H9 (cell line): ENCODE measurements around the gene IWS1. TPM values are rescaled to one million over a fixed set of nuclear protein-coding genes. Genes with fewer than 3 reads are reported as not detected.
"Not testable (repeated sequence)": the region's sequence is repeated elsewhere in the genome, so short reads cannot be mapped to it uniquely, and the experiment has no call there.

Source experiments
- DNase-seq: peaks from one replicate; pipeline ENCODE4 v3.0.0-alpha.2; 2017
- H2AFZ ChIP-seq: one replicate; pipeline ENCODE4 v1.6.1; 2013; ENCODE audit warnings: mild to moderate bottlenecking, low read length, control low read depth, moderate library complexity
- H2AK5ac ChIP-seq: 2 replicates; pipeline ENCODE4 v1.6.1; 2013; ENCODE audit warnings: low read length, control low read depth, mixed read lengths; ENCODE audit not compliant: insufficient read length
- H2BK120ac ChIP-seq: one replicate; pipeline ENCODE4 v1.6.1; 2013; ENCODE audit warnings: low read depth, mild to moderate bottlenecking, low read length, control low read depth, inconsistent platforms; ENCODE audit not compliant: poor library complexity, severe bottlenecking
- H2BK12ac ChIP-seq: 2 replicates; pipeline ENCODE4 v1.6.1; 2013; ENCODE audit warnings: low read length, control low read depth, mixed read lengths, low read depth; ENCODE audit not compliant: insufficient read length
- H2BK15ac ChIP-seq: 2 replicates; pipeline ENCODE4 v1.6.1; 2013; ENCODE audit warnings: low read depth, low read length, control low read depth
- H2BK20ac ChIP-seq: one replicate; pipeline ENCODE4 v1.6.1; 2013; ENCODE audit warnings: low read depth, mild to moderate bottlenecking, low read length, control low read depth, inconsistent platforms; ENCODE audit not compliant: poor library complexity, severe bottlenecking
- H2BK5ac ChIP-seq: 2 replicates; pipeline ENCODE4 v1.6.1; 2013; ENCODE audit warnings: low read length, control low read depth, mixed read lengths; ENCODE audit not compliant: insufficient read length
- H3K14ac ChIP-seq: 2 replicates; pipeline ENCODE4 v1.6.1; 2013; ENCODE audit warnings: low read length, control low read depth; ENCODE audit not compliant: insufficient read depth
- H3K18ac ChIP-seq: 2 replicates; pipeline ENCODE4 v1.6.1; 2013; ENCODE audit warnings: low read depth, mild to moderate bottlenecking, mixed read lengths, low read length, control low read depth; ENCODE audit not compliant: insufficient read length
- H3K23ac ChIP-seq: 2 replicates; pipeline ENCODE4 v1.6.1; 2013; ENCODE audit warnings: low read length, control low read depth, mixed read lengths, low read depth; ENCODE audit not compliant: insufficient read length
- H3K23me2 ChIP-seq: 2 replicates; pipeline ENCODE4 v1.6.1; 2013; ENCODE audit warnings: low read depth, mild to moderate bottlenecking, mixed read lengths, low read length, control low read depth; ENCODE audit not compliant: insufficient read length, poor library complexity, severe bottlenecking
- H3K27ac ChIP-seq: 2 replicates; pipeline ENCODE4 v1.5.1; 2013; ENCODE audit warnings: low read length, control low read depth, mixed read lengths, low read depth; ENCODE audit not compliant: insufficient read length
- H3K27me3 ChIP-seq: 2 replicates; pipeline ENCODE4 v1.6.1; 2013; ENCODE audit warnings: low read length, control low read depth, inconsistent platforms; ENCODE audit not compliant: insufficient read depth
- H3K4ac ChIP-seq: 2 replicates; pipeline ENCODE4 v1.6.1; 2013; ENCODE audit warnings: low read depth, mild to moderate bottlenecking, control low read depth, inconsistent platforms, low read length, moderate library complexity
- H3K4me1 ChIP-seq: 2 replicates; pipeline ENCODE4 v1.6.1; 2013; ENCODE audit warnings: low read length, control low read depth, inconsistent platforms; ENCODE audit not compliant: insufficient read depth
- H3K4me2 ChIP-seq: 2 replicates; pipeline ENCODE4 v1.6.1; 2013; ENCODE audit warnings: low read length, control low read depth, mixed read lengths; ENCODE audit not compliant: insufficient read length, insufficient read depth
- H3K56ac ChIP-seq: 2 replicates; pipeline ENCODE4 v1.6.1; 2013; ENCODE audit warnings: low read depth, mild to moderate bottlenecking, mixed read lengths, low read length, control low read depth; ENCODE audit not compliant: insufficient read length
- H3K79me1 ChIP-seq: 2 replicates; pipeline ENCODE4 v1.6.1; 2013; ENCODE audit warnings: low read depth, mild to moderate bottlenecking, moderate library complexity, low read length, control low read depth, inconsistent platforms; ENCODE audit not compliant: insufficient read depth, poor library complexity, severe bottlenecking
- H3K79me2 ChIP-seq: 2 replicates; pipeline ENCODE4 v1.6.1; 2013; ENCODE audit warnings: low read length, control low read depth, inconsistent platforms; ENCODE audit not compliant: insufficient read depth
- H3K9ac ChIP-seq: 2 replicates; pipeline ENCODE4 v1.6.1; 2013; ENCODE audit warnings: low read length, control low read depth, mixed read lengths; ENCODE audit not compliant: insufficient read length; ENCODE audit errors: extremely low read depth
- H3K9me3 ChIP-seq: one replicate; pipeline ENCODE4 v1.6.1; 2013; ENCODE audit warnings: low read depth, low read length, inconsistent platforms; ENCODE audit not compliant: control insufficient read depth
- H3T11ph ChIP-seq: one replicate; pipeline ENCODE4 v1.6.1; 2013; ENCODE audit warnings: mild to moderate bottlenecking, low read length, control low read depth, inconsistent platforms
- H4K20me1 ChIP-seq: one replicate; pipeline ENCODE4 v1.6.1; 2013; ENCODE audit not compliant: control insufficient read depth, insufficient read length, insufficient read depth
- H4K5ac ChIP-seq: 2 replicates; pipeline ENCODE4 v1.6.1; 2013; ENCODE audit warnings: low read depth, mild to moderate bottlenecking, mixed read lengths, low read length, control low read depth; ENCODE audit not compliant: insufficient read length
- H4K8ac ChIP-seq: replicated peaks from 2 replicates; pipeline ENCODE4 v1.6.1; 2013; ENCODE audit warnings: low read length, control low read depth, mixed read lengths, low read depth; ENCODE audit not compliant: insufficient read length
- H4K91ac ChIP-seq: 2 replicates; pipeline ENCODE4 v1.6.1; 2013; ENCODE audit warnings: low read depth, mild to moderate bottlenecking, moderate library complexity, mixed read lengths, low read length, control low read depth; ENCODE audit not compliant: insufficient read length
- H3K27ac Mint-ChIP-seq, 3 experiments: 2 replicates in 2 of 3; 3 replicates in 1 of 3; pipeline ENCODE4 v1.8.0; 2020 to 2021; ENCODE audit warnings: mixed read lengths in 3 of 3, mild to moderate bottlenecking in 1 of 3, moderate library complexity in 1 of 3
- H3K27me3 Mint-ChIP-seq: 2 replicates; pipeline ENCODE4 v1.8.0; 2021; ENCODE audit warnings: low read depth, mild to moderate bottlenecking, moderate library complexity, mixed read lengths
- H3K36me3 Mint-ChIP-seq, 3 experiments: 2 replicates in 2 of 3; 3 replicates in 1 of 3; pipeline ENCODE4 v1.8.0; 2020 to 2021; ENCODE audit warnings: low read depth in 3 of 3, mixed read lengths in 3 of 3; ENCODE audit not compliant: insufficient read depth in 1 of 3
- H3K4me1 Mint-ChIP-seq, 2 experiments: 2 replicates each; pipeline ENCODE4 v1.8.0; 2020; ENCODE audit warnings: mixed read lengths in 2 of 2
- H3K4me3 Mint-ChIP-seq, 2 experiments: 2 replicates in 1 of 2; 3 replicates in 1 of 2; pipeline ENCODE4 v1.8.0; 2020 to 2021; ENCODE audit warnings: mild to moderate bottlenecking in 2 of 2, mixed read lengths in 2 of 2, moderate library complexity in 1 of 2
- H3K9me3 Mint-ChIP-seq, 2 experiments: 2 replicates in 1 of 2; 3 replicates in 1 of 2; pipeline ENCODE4 v1.8.0; 2020; ENCODE audit warnings: mild to moderate bottlenecking in 2 of 2, mixed read lengths in 2 of 2, moderate library complexity in 1 of 2
- WGBS: extraction: QIAGEN DNeasy Blood & Tissue Kit; methylation state at CpG from one replicate; pipeline ENCODE4 v1.1.7; 2013; ENCODE audit warnings: missing lambda C conversion rate, low lambda C conversion rate, mixed read lengths; ENCODE audit not compliant: insufficient read length; ENCODE audit errors: extremely low coverage; 5-methylcytosine and 5-hydroxymethylcytosine counted together
- total RNA-seq: library from RNA; stranded (reverse); gene quantifications from 2 replicates; pipeline ENCODE4 v1.2.1, GENCODE V29; 2021
- TF ChIP-seq, protein P1 (sequence below): fragments of 200-600 bp; sonication (generic); conservative IDR thresholded peaks from 3 replicates; pipeline ENCODE4 v1.8.0; 2021; ENCODE audit warnings: antibody characterized with exemption, mild to moderate bottlenecking

IWS1 gene
- total RNA-seq, 1 experiment from 2014 or later = 66.2 TPM

GRCh38 chr2:127572841-127573240, 46.6 kb upstream of the IWS1 start:
- no CpG with 5 or more reads among the region's 5 CpGs for WGBS

DNA sequence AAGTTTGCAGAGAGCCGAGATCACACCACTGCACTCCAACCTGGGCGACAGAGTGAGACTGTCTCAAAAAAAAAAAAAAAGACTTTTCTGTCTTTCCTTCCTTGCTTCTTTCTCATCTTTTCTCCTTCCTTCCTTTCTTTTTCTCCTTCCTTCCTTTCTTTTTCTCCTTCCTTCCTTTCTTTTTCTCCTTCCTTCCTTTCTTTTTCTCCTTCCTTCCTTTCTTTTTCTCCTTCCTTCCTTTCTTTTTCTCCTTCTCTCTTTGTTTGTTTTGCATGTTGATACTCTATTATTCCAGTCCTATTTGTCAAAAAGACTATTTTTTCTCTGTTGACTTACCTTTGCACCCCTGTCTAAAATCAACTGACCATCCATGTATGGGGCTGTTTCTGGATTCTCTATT, 46.1 kb upstream of the IWS1 start:
- H2AK5ac ChIP-seq, H3K4me2 ChIP-seq, H3K36me3 Mint-ChIP-seq, H3K4me1 ChIP-seq, H3K9me3 Mint-ChIP-seq, H2BK15ac ChIP-seq, H3K18ac ChIP-seq, H4K8ac ChIP-seq, H4K91ac ChIP-seq, H3K14ac ChIP-seq, H2BK12ac ChIP-seq, H3K27me3 ChIP-seq, H3K23ac ChIP-seq, H2BK5ac ChIP-seq, H2AFZ ChIP-seq, H3K27me3 Mint-ChIP-seq, H3K27ac ChIP-seq, H3K4me3 Mint-ChIP-seq, H3K23me2 ChIP-seq, H4K5ac ChIP-seq, H3K27ac Mint-ChIP-seq, H2BK20ac ChIP-seq, H3K79me2 ChIP-seq, H3K56ac ChIP-seq, H3K4ac ChIP-seq, H2BK120ac ChIP-seq, H3K9ac ChIP-seq, H4K20me1 ChIP-seq, DNase-seq, H3K9me3 ChIP-seq, H3T11ph ChIP-seq, H3K79me1 ChIP-seq: not testable (repeated sequence)
- peaks cover 13 to 17% of the 10 kb centered on the region in 2 experiments for H3K4me1 Mint-ChIP-seq
- no CpG with 5 or more reads among the region's 2 CpGs for WGBS

More at GRCh38 chr2:127572841-127573240, 46.6 kb upstream of the IWS1 start:
- no peak overlapping the region for H3K27ac Mint-ChIP-seq
- no peak overlapping the region for H4K91ac ChIP-seq
- H2BK20ac ChIP-seq = no peak overlapping the region
- H2BK15ac ChIP-seq = no peak overlapping the region
- no peak overlapping the region for H4K8ac ChIP-seq
- no peak overlapping the region for H2AK5ac ChIP-seq
- H3K4me1 ChIP-seq = no peaks in the 10 kb centered on the region
- H3K9me3 Mint-ChIP-seq = no peaks in the 10 kb centered on the region
- H3K4me1 Mint-ChIP-seq = peaks cover 9 to 13% of the 10 kb centered on the region in 2 experiments
- no peak overlapping the region for H4K5ac ChIP-seq
- H3K56ac ChIP-seq = no peak overlapping the region
- no peak overlapping the region for H3T11ph ChIP-seq
- DNase-seq = no peak
- H2BK5ac ChIP-seq = no peak overlapping the region
- H3K4me2 ChIP-seq = no peak overlapping the region
- H3K27me3 ChIP-seq = no peaks in the 10 kb centered on the region
- H3K36me3 Mint-ChIP-seq = no peaks in the 10 kb centered on the region; a peak in 1 of 7 replicates
- no peak overlapping the region for H2BK12ac ChIP-seq
- no peaks in the 10 kb centered on the region; the same call in 1 of the 2 replicates for H3K27me3 Mint-ChIP-seq
- no peak overlapping the region for H3K9ac ChIP-seq
- TF ChIP-seq, protein P1, sequence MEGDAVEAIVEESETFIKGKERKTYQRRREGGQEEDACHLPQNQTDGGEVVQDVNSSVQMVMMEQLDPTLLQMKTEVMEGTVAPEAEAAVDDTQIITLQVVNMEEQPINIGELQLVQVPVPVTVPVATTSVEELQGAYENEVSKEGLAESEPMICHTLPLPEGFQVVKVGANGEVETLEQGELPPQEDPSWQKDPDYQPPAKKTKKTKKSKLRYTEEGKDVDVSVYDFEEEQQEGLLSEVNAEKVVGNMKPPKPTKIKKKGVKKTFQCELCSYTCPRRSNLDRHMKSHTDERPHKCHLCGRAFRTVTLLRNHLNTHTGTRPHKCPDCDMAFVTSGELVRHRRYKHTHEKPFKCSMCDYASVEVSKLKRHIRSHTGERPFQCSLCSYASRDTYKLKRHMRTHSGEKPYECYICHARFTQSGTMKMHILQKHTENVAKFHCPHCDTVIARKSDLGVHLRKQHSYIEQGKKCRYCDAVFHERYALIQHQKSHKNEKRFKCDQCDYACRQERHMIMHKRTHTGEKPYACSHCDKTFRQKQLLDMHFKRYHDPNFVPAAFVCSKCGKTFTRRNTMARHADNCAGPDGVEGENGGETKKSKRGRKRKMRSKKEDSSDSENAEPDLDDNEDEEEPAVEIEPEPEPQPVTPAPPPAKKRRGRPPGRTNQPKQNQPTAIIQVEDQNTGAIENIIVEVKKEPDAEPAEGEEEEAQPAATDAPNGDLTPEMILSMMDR = no peak
- H3K27ac ChIP-seq = no peak overlapping the region
- no peak overlapping the region for H3K4me3 Mint-ChIP-seq
- H3K79me2 ChIP-seq = no peaks in the 10 kb centered on the region
- H3K9me3 ChIP-seq = no peaks in the 10 kb centered on the region
- no peak overlapping the region for H3K4ac ChIP-seq
- H3K23ac ChIP-seq = no peak overlapping the region
- H3K14ac ChIP-seq = no peak overlapping the region
- H3K79me1 ChIP-seq = no peaks in the 10 kb centered on the region
- H2BK120ac ChIP-seq = no peak overlapping the region
- H3K23me2 ChIP-seq = no peaks in the 10 kb centered on the region
- H4K20me1 ChIP-seq = no peaks in the 10 kb centered on the region
- H3K18ac ChIP-seq = no peak overlapping the region
- no peak overlapping the region for H2AFZ ChIP-seq
